Measurements from ENCODE around the gene UMODL1.

The UMODL1 gene

DNA sequence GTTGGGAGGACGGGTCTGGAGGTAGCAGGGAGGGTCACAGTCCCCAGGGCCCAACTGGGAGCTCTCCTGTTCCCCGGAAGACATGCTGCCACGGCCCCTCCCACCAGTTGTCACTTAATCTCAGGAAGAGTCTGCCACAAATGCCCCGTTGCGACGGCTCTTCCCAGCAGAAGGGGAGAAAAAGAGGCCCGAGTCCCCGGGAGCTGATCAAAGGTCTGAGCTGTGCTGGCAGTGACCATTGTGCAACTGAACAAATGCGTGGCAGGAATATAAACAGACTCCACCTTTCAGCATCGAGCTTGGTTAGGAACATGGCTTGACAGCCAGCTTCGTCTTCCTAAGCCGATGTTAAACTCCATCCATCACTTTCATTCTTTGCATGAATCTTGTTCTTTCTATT lies 33.2 kb upstream of the UMODL1 start:
- no peak for TF ChIP-seq CTCF (IDR thresholded peaks at IDR 0.05)
- peaks cover 22% of the 10 kb centered on the region for H3K4me1 Mint-ChIP-seq
- H3K27ac Mint-ChIP-seq, result no peak overlapping the region
- H3K4me3 Mint-ChIP-seq, result no peak overlapping the region
- H3K27me3 Mint-ChIP-seq (ENCODE audit: low read depth, poor library complexity), result peaks cover 11% of the 10 kb centered on the region
- DNase-seq, result no peak
- H3K9me3 Mint-ChIP-seq, result peaks cover 39% of the 10 kb centered on the region
- peaks cover 4% of the 10 kb centered on the region for H3K36me3 Mint-ChIP-seq (ENCODE audit: low read depth)

DNA sequence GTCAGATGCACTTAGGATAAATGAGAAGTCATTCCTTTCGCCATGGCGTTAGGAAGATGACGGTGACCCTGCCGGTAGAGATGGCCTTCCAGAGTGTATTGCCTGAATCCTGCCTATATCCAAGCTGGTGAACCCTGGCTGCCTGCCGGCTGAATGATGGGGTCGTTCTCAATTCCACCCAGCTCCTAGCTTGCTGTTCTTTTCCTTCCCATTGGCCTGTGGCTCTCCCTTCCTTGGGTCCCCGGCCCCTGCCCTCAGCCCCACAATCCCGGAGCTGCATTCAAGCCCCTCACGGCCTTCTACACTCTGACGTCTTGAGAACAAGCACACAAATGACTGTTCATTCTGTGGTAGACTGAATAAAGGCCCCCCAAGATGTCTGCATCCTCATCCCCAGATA lies 32.7 kb upstream of the UMODL1 start:
- H3K36me3 Mint-ChIP-seq (ENCODE audit: low read depth), result peaks cover 4% of the 10 kb centered on the region
- peaks cover 22% of the 10 kb centered on the region for H3K4me1 Mint-ChIP-seq
- TF ChIP-seq CTCF (IDR thresholded peaks at IDR 0.05), result no peak
- H3K4me3 Mint-ChIP-seq, result no peak overlapping the region
- peaks cover 10% of the 10 kb centered on the region for H3K27me3 Mint-ChIP-seq (ENCODE audit: low read depth, poor library complexity)
- no peak for DNase-seq
- no peak overlapping the region for H3K27ac Mint-ChIP-seq
- peaks cover 39% of the 10 kb centered on the region for H3K9me3 Mint-ChIP-seq

- H3K27ac Mint-ChIP-seq, result no peak overlapping the region
- H3K4me3 Mint-ChIP-seq, result no peak overlapping the region
- DNase-seq, result no peak
- TF ChIP-seq CTCF (IDR thresholded peaks at IDR 0.05), result no peak
- H3K4me1 Mint-ChIP-seq, result peaks cover 22% of the 10 kb centered on the region
- peaks cover 4% of the 10 kb centered on the region for H3K36me3 Mint-ChIP-seq (ENCODE audit: low read depth)
- peaks cover 39% of the 10 kb centered on the region for H3K9me3 Mint-ChIP-seq
- peaks cover 8% of the 10 kb centered on the region for H3K27me3 Mint-ChIP-seq (ENCODE audit: low read depth, poor library complexity)
These were observed 32.2 kb upstream of the UMODL1 start for GRCh38 chr21:42038826-42039425.

- Mint-ChIP-seq H3K4me3 (no peak overlapping the region), H3K36me3 (ENCODE audit: low read depth) (peaks cover 4% of the 10 kb centered on the region), H3K4me1 (peaks cover 22% of the 10 kb centered on the region), H3K27ac (no peak overlapping the region), H3K27me3 (ENCODE audit: low read depth, poor library complexity) (peaks cover 8% of the 10 kb centered on the region), H3K9me3 (peaks cover 35% of the 10 kb centered on the region)
- DNase-seq, result no peak
- no peak for TF ChIP-seq CTCF (IDR thresholded peaks at IDR 0.05)
These were observed 31.6 kb upstream of the UMODL1 start for GRCh38 chr21:42039470-42039901.

DNA sequence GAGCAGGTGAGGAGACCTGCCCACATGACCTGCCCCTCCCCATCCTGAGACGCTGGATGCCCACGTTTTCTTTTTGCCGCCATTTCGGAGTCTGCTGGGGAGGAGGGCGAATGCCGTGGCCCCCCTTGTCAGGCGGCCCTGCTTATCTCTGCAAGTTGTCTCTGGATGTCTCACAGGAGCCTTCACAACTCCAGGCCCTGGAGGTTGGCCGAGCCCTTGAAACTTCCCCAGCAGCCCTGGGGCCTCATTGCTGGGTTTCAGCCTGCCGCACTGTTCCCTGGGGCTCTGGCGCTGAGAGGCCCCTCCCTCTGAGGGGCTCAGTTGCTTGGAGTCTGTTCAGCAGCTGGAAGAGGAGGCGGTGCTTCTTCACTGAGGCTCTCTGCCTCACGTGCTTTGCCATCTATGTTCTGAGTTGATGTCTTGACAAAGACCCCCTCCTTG lies 31.2 kb upstream of the UMODL1 start:
- no peak for TF ChIP-seq CTCF (IDR thresholded peaks at IDR 0.05)
- Mint-ChIP-seq H3K36me3 (ENCODE audit: low read depth) (peaks cover 4% of the 10 kb centered on the region), H3K9me3 (peaks cover 31% of the 10 kb centered on the region), H3K27ac (no peak overlapping the region), H3K4me3 (no peak overlapping the region), H3K4me1 (peaks cover 22% of the 10 kb centered on the region), H3K27me3 (ENCODE audit: low read depth, poor library complexity) (peaks cover 10% of the 10 kb centered on the region)
- DNase-seq, result no peak
